ENCODE data around the gene COL18A1. TPM values are rescaled to one million over a fixed set of nuclear protein-coding genes. Genes with fewer than 3 reads are reported as not detected.

Gene COL18A1
- polyA plus RNA-seq, 3 donors = 0.80 to 4.1 (median 1.1) TPM

DNA sequence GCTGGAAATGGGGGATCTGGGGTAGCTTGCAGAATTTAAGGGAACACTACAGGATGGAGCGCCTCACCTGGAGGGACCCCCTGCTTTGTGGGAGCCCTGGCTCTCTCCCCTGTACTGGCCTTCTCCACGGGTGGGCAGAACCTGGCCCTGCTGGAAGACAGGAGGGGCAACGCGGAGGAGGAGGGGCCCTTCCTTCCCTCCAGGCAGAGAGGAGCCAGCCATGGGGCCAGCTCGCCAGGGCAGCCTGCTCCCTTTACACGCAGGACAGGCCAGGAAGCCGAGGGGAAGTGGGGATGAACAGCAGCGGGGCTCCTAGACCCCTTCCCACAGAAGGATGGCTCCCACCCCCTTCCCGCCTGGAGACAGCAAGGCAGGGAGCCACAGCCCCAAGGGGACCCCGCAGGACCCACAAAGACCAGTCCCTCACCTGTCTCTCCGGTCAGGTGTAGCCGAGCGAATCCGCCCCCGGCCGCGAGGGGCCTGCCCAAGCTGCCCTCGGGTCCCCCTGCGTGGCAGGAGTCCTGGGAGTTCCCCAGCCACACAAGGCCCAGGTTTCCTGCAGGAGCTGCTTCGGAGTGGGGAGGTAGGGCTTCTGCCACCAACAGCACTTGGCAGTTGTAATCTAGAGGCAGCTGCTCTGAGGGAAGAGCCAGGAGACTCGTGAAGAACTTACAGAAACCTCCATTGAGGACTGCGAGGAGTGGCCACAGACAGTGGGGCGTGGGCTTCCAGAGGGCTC lies 138.9 kb downstream of the COL18A1 start:
- Histone ChIP-seq H3K27me3 (ENCODE audit: control insufficient read depth in 2 of 2, insufficient read depth in 2 of 2, low read length in 2 of 2) (no peaks in the 10 kb centered on the region), H3K4me3 (replicated peaks in 1 of 3; ENCODE audit: low read depth in 2 of 3, low read length in 3 of 3) (peak overlapping the region; percentile 25 to 77 (median 41)), H3K27ac (ENCODE audit: low read depth in 1 of 2, low read length in 2 of 2) (peak overlapping the region; percentile 8 to 87), H3K9ac (ENCODE audit: insufficient read depth, low read length, poor library complexity, severe bottlenecking) (peak overlapping the region; percentile 82), H3K9me3 (replicated peaks in 1 of 2; ENCODE audit: control insufficient read depth in 1 of 2, insufficient read depth in 1 of 2, low read length in 2 of 2) (no peaks in the 10 kb centered on the region), H3K79me2 (ENCODE audit: insufficient read depth, low read length) (peaks cover 37% of the 10 kb centered on the region), H3K4me1 (ENCODE audit: control insufficient read depth in 1 of 2, insufficient read depth in 2 of 2, low read length in 2 of 2) (peaks cover 33 to 49% of the 10 kb centered on the region in 2 donors), H3K36me3 (replicated peaks in 1 of 2; ENCODE audit: control insufficient read depth in 1 of 2, insufficient read depth in 2 of 2, low read length in 2 of 2) (peaks cover 2 to 9% of the 10 kb centered on the region in 2 donors), H3K4me2 (replicated peaks; ENCODE audit: extremely low read depth, low read length, poor library complexity, severe bottlenecking) (peak overlapping the region; percentile 90), H2AFZ (ENCODE audit: insufficient read depth, low read depth, low read length, poor library complexity, severe bottlenecking) (peak overlapping the region; percentile 70), H4K20me1 (ENCODE audit: insufficient read depth, low read length) (peaks cover 16% of the 10 kb centered on the region)
- Mint-ChIP-seq H3K36me3 (peaks cover 3 to 12% of the 10 kb centered on the region in 2 donors), H3K27me3 (ENCODE audit: low read depth in 3 of 3) (peaks cover 0 to 6% (median 0%) of the 10 kb centered on the region in 3 donors), H3K4me3 (peak overlapping the region; percentile 70 to 78), H3K27ac (peak overlapping the region; percentile 28 to 84 (median 70)), H3K9me3 (no peaks in the 10 kb centered on the region), H3K4me1 (peaks cover 38% of the 10 kb centered on the region)
- intact Hi-C loops (cut with micrococcal nuclease) = loop anchor here in 1 of 2 donors (10.0 kb wide), 1 partner anchor 249 kb away; no protein-coding TSS in a partner anchor
- 55% methylated on average over 18 of the region's 23 CpGs for WGBS (ENCODE audit: insufficient coverage)
- DNase-seq = peak in 1 of 3 donors; percentile 4
- no peak for TF ChIP-seq CTCF (IDR thresholded peaks at IDR 0.05)

GRCh38 chr21:45544449-45545235 lies 139.7 kb downstream of the COL18A1 start:
- H3K4me3 ChIP-seq (replicated peaks in 1 of 3; ENCODE audit: low read depth in 2 of 3, low read length in 3 of 3) = peak overlapping the region in 1 of 3 experiments; percentile 77
- H3K9ac ChIP-seq (ENCODE audit: insufficient read depth, low read length, poor library complexity, severe bottlenecking) = no peak overlapping the region
- H3K36me3 Mint-ChIP-seq = peaks cover 0 to 5% of the 10 kb centered on the region in 2 donors
- H3K79me2 ChIP-seq (ENCODE audit: insufficient read depth, low read length) = peaks cover 29% of the 10 kb centered on the region
- H3K9me3 Mint-ChIP-seq = no peaks in the 10 kb centered on the region
- no peak overlapping the region for H2AFZ ChIP-seq (ENCODE audit: insufficient read depth, low read depth, low read length, poor library complexity, severe bottlenecking)
- H3K36me3 ChIP-seq (replicated peaks in 1 of 2; ENCODE audit: control insufficient read depth in 1 of 2, insufficient read depth in 2 of 2, low read length in 2 of 2) = peaks cover 0 to 2% of the 10 kb centered on the region in 2 donors
- peak overlapping the region; percentile 90 for H3K4me2 ChIP-seq (replicated peaks; ENCODE audit: extremely low read depth, low read length, poor library complexity, severe bottlenecking)
- H3K27ac ChIP-seq (ENCODE audit: low read depth in 1 of 2, low read length in 2 of 2) = peak overlapping the region in 1 of 2 donors; percentile 87
- no peak for DNase-seq
- H3K4me1 Mint-ChIP-seq = peaks cover 35% of the 10 kb centered on the region
- no peaks in the 10 kb centered on the region for H3K27me3 ChIP-seq (ENCODE audit: control insufficient read depth in 2 of 2, insufficient read depth in 2 of 2, low read length in 2 of 2)
- TF ChIP-seq CTCF (IDR thresholded peaks at IDR 0.05) = no peak
- H3K9me3 ChIP-seq (replicated peaks in 1 of 2; ENCODE audit: control insufficient read depth in 1 of 2, insufficient read depth in 1 of 2, low read length in 2 of 2) = no peaks in the 10 kb centered on the region
- H3K4me1 ChIP-seq (ENCODE audit: control insufficient read depth in 1 of 2, insufficient read depth in 2 of 2, low read length in 2 of 2) = peaks cover 39 to 55% of the 10 kb centered on the region in 2 donors
- peaks cover 15% of the 10 kb centered on the region for H4K20me1 ChIP-seq (ENCODE audit: insufficient read depth, low read length)
- peak overlapping the region in 1 of 7 donors; percentile 15 for H3K27ac Mint-ChIP-seq
- WGBS (ENCODE audit: insufficient coverage) = 91% methylated on average over 15 of the region's 18 CpGs
- H3K4me3 Mint-ChIP-seq = peak overlapping the region in 1 of 2 donors; percentile 12
- intact Hi-C loops (cut with micrococcal nuclease) = loop anchor here (5.0 to 10.0 kb wide), 2 partner anchors 67 to 250 kb away; no protein-coding TSS in a partner anchor
- H3K27me3 Mint-ChIP-seq (ENCODE audit: low read depth in 3 of 3) = peaks cover 0 to 6% (median 0%) of the 10 kb centered on the region in 3 donors

Data from CD14-positive monocyte (primary cell).